GM12878 (cell line): Measurements from ENCODE around the gene NELFB.

ENCODE experiments used
- CTCF ChIP-seq, 3 experiments: IDR thresholded peaks in 2 of 3; conservative IDR thresholded peaks in 1 of 3; 2 replicates each; pipeline ENCODE4 v1.5.1; 2011; ENCODE audit warnings: low read depth in 3 of 3, low read length in 3 of 3, mild to moderate bottlenecking in 3 of 3, control low read depth in 2 of 3, moderate library complexity in 2 of 3, inconsistent platforms in 1 of 3, mixed read lengths in 1 of 3; ENCODE audit not compliant: control insufficient read depth in 2 of 3, insufficient read depth in 1 of 3; ENCODE audit errors: extremely low read depth in 1 of 3
- GABPA ChIP-seq: IDR thresholded peaks from 2 replicates; pipeline ENCODE4 v1.6.1; 2014; ENCODE audit warnings: antibody characterized with exemption, low read depth, mild to moderate bottlenecking, inconsistent platforms
- POLR2A ChIP-seq: IDR thresholded peaks from 2 replicates; pipeline ENCODE4 v1.6.1; 2011; ENCODE audit warnings: low read depth, mild to moderate bottlenecking, low read length
- RCOR1 ChIP-seq: conservative IDR thresholded peaks from 2 replicates; pipeline ENCODE4 v1.6.1; 2012; ENCODE audit warnings: low read depth, low read length, improper control_type of control experiment
- REST ChIP-seq: IDR thresholded peaks from 2 replicates; pipeline ENCODE4 v1.6.1; 2012; ENCODE audit warnings: mild to moderate bottlenecking, low read depth, low read length
- SPI1 ChIP-seq: IDR thresholded peaks from 2 replicates; pipeline ENCODE4 v1.6.1; 2011; ENCODE audit warnings: low read depth, mild to moderate bottlenecking, low read length, moderate library complexity, borderline replicate concordance; ENCODE audit not compliant: insufficient read depth
- SRF ChIP-seq, 2 experiments: IDR thresholded peaks; 2 replicates each; pipeline ENCODE4 v1.6.1; 2011; ENCODE audit warnings: low read depth in 2 of 2, low read length in 2 of 2, mild to moderate bottlenecking in 1 of 2, moderate library complexity in 1 of 2
- ZBED1 ChIP-seq: IDR thresholded peaks from 2 replicates; pipeline ENCODE4 v1.6.1; 2016; ENCODE audit warnings: borderline replicate concordance
- ZNF207 ChIP-seq: fragments of 450-650 bp; IDR thresholded peaks from 2 replicates; pipeline ENCODE4 v1.6.1; 2014; ENCODE audit warnings: antibody characterized with exemption, mild to moderate bottlenecking, borderline replicate concordance
- ZNF24 ChIP-seq: fragments of 450-650 bp; IDR thresholded peaks from 2 replicates; pipeline ENCODE4 v1.6.1; 2017; ENCODE audit warnings: antibody characterized with exemption, mild to moderate bottlenecking
- ZNF274 ChIP-seq: IDR thresholded peaks from one replicate; pipeline ENCODE4 v1.8.0; 2011; ENCODE audit not compliant: insufficient read length, insufficient read depth

GRCh38 chr9:137279741-137280473 is 24.8 kb downstream of the NELFB start:
- no peak for TF ChIP-seq SPI1
- no peak for TF ChIP-seq ZNF274
- TF ChIP-seq ZBED1: no peak
- TF ChIP-seq GABPA: no peak
- TF ChIP-seq CTCF (IDR thresholded peaks at IDR 0.05 in 2 of 3, conservative IDR thresholded peaks at IDR 0.05 in 1 of 3; ENCODE audit: control insufficient read depth in 2 of 3, extremely low read depth in 1 of 3, insufficient read depth in 1 of 3, low read depth in 3 of 3, low read length in 3 of 3): no peak
- no peak; the same call in 1 of the 2 replicates for TF ChIP-seq POLR2A
- no peak for TF ChIP-seq REST
- TF ChIP-seq ZNF24: no peak
- TF ChIP-seq SRF (IDR thresholded peaks at IDR 0.05; ENCODE audit: low read depth in 2 of 2, low read length in 2 of 2): no peak
- no peak for TF ChIP-seq ZNF207
- TF ChIP-seq RCOR1: no peak
